Measurements from ENCODE around the gene MSTO1.
"Not testable (repeated sequence)": the region's sequence is repeated elsewhere in the genome, so short reads cannot be mapped to it uniquely, and the experiment has no call there.

MSTO1 gene

GRCh38 chr1:155609515-155610256, at the start of gene MSTO1:
Gene MSTO1, plus strand, starts transcription at chr1:155610218. Its CDS starts 31 bp downstream, at chr1:155610249.
- FAIRE-seq (no peak), DNase-seq (ENCODE audit: low spot score) (peak; percentile 94)

- DNase-seq (ENCODE audit: low spot score); FAIRE-seq: not testable (repeated sequence)
Measured at GRCh38 chr1:155561779-155562580, 48.0 kb upstream of the MSTO1 start.

- DNase-seq (ENCODE audit: low spot score) (peak; percentile 93), FAIRE-seq (peak; percentile 53)
Measured at GRCh38 chr1:155562581-155563376, 47.2 kb upstream of the MSTO1 start, which contains the start of gene ASH1L. Gene ASH1L, minus strand, starts transcription at chr1:155562803. Its CDS starts 41,284 bp downstream, at chr1:155521519.

DNA sequence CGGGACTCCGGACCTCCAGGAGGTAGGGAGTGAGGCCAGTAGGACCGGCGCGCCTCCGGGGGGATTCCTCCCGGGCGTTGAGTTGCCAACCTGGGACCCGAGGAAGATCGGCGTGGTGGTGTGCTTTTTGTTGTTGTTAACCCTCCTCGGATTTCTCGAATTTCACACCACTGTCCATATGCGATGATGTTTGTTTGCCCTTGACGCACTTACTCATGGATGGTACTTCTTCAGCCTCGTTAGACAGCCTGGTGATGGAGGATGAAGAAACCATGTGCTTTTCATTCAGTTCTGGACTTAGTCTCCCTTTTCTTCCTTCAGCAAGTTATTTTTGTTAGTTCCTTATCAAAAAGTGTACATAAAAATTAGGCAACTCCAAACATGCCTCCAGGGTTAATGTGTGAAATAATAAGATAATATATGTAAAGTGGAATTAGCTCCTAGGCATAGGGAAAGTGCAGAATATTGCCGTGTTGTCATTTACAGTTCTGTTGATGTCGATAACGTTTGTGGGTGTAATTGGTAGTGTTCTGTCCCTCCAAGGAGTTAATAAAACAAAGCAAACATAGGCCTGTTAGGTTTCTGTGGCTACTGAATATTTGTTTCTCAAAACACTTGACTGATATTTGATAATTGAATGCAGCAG, 46.5 kb upstream of the MSTO1 start:
- DNase-seq (ENCODE audit: low spot score); FAIRE-seq: not testable (repeated sequence)

- FAIRE-seq (no peak), DNase-seq (ENCODE audit: low spot score) (no peak)
Measured at GRCh38 chr1:155569988-155570592, 39.9 kb upstream of the MSTO1 start.

- FAIRE-seq: no peak
- no peak for DNase-seq (ENCODE audit: low spot score)
Measured at GRCh38 chr1:155570593-155570990, 39.4 kb upstream of the MSTO1 start.

DNA sequence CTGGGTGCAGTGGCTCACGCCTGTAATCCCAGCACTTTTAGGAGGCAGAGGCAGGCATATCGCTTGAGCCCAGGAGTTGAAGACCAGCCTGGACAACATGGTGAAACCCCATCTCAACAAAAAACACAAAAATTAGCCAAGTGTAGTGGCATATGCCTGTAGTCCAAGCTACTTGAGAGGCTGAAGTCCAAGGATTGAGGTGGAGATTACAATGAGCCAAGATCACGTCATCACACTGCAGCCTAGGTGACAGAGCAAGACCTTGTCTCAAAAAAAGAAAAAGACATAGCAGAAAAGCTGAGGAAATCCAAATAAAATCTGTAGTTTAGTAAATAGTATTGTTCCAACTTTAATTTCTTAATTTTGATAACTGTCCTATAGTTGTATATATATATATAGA, 35.9 kb upstream of the MSTO1 start:
- no peak for FAIRE-seq

GRCh38 chr1:155575608-155576007, 34.4 kb upstream of the MSTO1 start:
- DNase-seq (ENCODE audit: low spot score); FAIRE-seq: not testable (repeated sequence)

More for the DNA sequence above, 35.9 kb upstream of the MSTO1 start:
- no peak for DNase-seq (ENCODE audit: low spot score)

- not testable (repeated sequence) for DNase-seq (ENCODE audit: low spot score); FAIRE-seq
Measured at GRCh38 chr1:155583846-155584245, 26.2 kb upstream of the MSTO1 start.

DNA sequence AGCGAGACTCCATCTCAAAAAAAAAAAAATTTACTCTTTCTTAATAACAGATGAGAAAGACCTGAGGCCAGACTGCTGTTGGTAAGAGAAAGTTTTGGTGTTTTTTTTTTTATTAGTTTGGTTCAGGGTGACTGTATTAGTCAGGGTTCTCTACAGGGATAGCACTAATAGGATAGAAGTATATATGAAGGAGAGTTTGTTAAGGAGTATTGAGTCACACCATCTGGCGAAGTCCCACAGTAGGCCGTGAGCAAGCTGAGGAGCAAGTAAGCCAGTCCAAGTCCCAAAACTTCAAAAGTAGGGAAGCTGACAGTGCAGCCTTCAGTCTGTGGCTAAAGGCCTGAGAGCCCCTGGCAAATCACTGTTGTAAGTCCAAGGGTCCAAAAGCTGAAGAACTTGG, 20.7 kb upstream of the MSTO1 start:
- not testable (repeated sequence) for FAIRE-seq

GRCh38 chr1:155590516-155591247, 19.3 kb upstream of the MSTO1 start:
- not testable (repeated sequence) for DNase-seq (ENCODE audit: low spot score)
- peak; percentile 78 for FAIRE-seq

More for the DNA sequence above, 20.7 kb upstream of the MSTO1 start:
- not testable (repeated sequence) for DNase-seq (ENCODE audit: low spot score)

- FAIRE-seq: no peak
- peak; percentile 39 for DNase-seq (ENCODE audit: low spot score)
Measured at GRCh38 chr1:155591770-155592169, 18.2 kb upstream of the MSTO1 start.

DNA sequence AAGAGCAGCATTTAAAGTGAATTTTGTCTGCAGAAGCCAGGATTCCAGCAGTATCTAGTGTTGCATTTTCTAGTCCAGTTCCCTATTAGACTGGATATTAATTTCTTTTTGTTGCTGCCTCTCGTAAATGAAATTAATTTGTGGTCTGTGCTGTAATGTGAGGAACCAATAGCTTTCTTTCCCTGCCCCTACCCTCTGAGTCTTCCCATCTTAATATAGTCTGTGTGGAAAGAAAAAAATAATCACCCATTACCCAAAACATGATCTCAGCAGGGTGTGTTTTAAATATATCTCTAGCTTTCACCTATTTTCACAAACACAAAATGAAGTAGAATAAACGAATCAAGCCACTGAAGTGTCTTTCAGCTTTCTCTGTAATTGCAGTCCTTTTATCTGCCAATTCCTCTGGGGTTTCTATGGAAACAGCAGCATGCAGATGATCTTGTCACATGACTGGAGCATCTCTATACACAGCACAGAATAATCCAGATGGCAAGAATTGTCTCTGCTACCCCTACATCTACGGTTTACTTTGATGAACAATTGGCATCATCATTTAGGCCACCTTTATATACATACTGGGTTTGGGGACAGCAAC, 14.0 kb upstream of the MSTO1 start:
- DNase-seq (ENCODE audit: low spot score); FAIRE-seq: not testable (repeated sequence)

DNA sequence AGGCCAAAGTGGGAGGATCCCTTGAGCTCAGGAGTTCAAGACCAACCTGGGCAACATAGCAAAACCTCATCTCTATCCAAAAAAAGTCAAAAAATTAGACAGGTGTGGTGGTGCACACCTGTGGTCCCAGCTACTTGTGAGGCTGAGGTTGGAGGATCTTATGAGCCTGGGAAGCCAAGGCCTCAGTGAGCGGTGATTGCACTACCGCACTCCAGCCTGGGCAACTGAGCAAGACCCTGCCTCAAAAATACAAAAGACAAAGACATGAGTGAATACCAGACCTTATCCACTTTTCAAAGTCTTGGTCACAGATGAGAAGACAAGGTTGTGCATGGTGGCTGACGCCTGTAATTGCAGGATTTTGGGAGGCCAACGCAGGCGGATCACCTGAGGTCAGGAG, 13.2 kb upstream of the MSTO1 start:
- no peak for FAIRE-seq

GRCh38 chr1:155598842-155599331, 11.1 kb upstream of the MSTO1 start:
- FAIRE-seq: no peak
- no peak for DNase-seq (ENCODE audit: low spot score)

More for the DNA sequence above, 13.2 kb upstream of the MSTO1 start:
- no peak for DNase-seq (ENCODE audit: low spot score)

- not testable (repeated sequence) for FAIRE-seq; DNase-seq (ENCODE audit: low spot score)
Measured at GRCh38 chr1:155599828-155600572, 10.0 kb upstream of the MSTO1 start.

GRCh38 chr1:155607708-155608107, 2.3 kb upstream of the MSTO1 start:
- DNase-seq (ENCODE audit: low spot score): no peak

GRCh38 chr1:155608888-155609225, 1.2 kb upstream of the MSTO1 start:
- FAIRE-seq: no peak
- no peak for DNase-seq (ENCODE audit: low spot score)

More at GRCh38 chr1:155607708-155608107, 2.3 kb upstream of the MSTO1 start:
- no peak for FAIRE-seq

Data from urothelium cell line (cell line).